Ovary (tissue), 3 donors: ENCODE measurements around the gene TRMT61A.

Experiments used
- CTCF ChIP-seq, 3 donors: fragments of 450-650 bp in 2 of 3; fragments of 200-600 bp in 1 of 3; IDR thresholded peaks; one replicate each; pipeline versions ENCODE4 v1.5.1 to v1.8.0; 2016 to 2022; ENCODE audit warnings: antibody characterized with exemption in 3 of 3, mild to moderate bottlenecking in 1 of 3
- EP300 ChIP-seq: sonication (generic); formaldehyde crosslinking; IDR thresholded peaks from one replicate; pipeline ENCODE4 v1.6.1; 2017; ENCODE audit warnings: antibody characterized with exemption
- POLR2A ChIP-seq: fragments of 450-650 bp; IDR thresholded peaks from one replicate; pipeline ENCODE4 v1.6.1; 2017; ENCODE audit warnings: antibody characterized with exemption, mild to moderate bottlenecking, moderate library complexity
- donor health status: DM: no; HTN: no; CAD: no.

- TF ChIP-seq POLR2A (no peak), EP300 (no peak), CTCF (IDR thresholded peaks at IDR 0.05) (no peak)
Measured at GRCh38 chr14:103547455-103547940, 18.5 kb downstream of the TRMT61A start.
